Activated naive CD8-positive, alpha-beta T cell treated with anti-CD3 and anti-CD28 coated beads, Interleukin-2, amount 10 ng/mL, durations not matched to agents 7 days and 5 days (primary cell): Measurements from ENCODE around the gene SLC30A1. TPM values are rescaled to one million over a fixed set of nuclear protein-coding genes. Genes with fewer than 3 reads are reported as not detected.

Source experiments
- ATAC-seq: fragments of 150-1000 bp; cut with Tn5 transposase; one replicate; pipeline ENCODE4 v1.10.0; 2021; ENCODE audit warnings: low read depth, moderate library complexity
- POLR2A ChIA-PET: fragments of 350-600 bp; sonication (Branson Sonifier 250); formaldehyde crosslinking; loops from one replicate; lab custom pipeline; 2021; ENCODE audit warnings: antibody characterized with exemption; lab: Charles Lee
- DNase-seq: peaks from one replicate; pipeline ENCODE4 v3.0.0; 2021
- H3K27ac Mint-ChIP-seq: one replicate; pipeline ENCODE4 v1.8.0; 2022; ENCODE audit warnings: mild to moderate bottlenecking, mixed read lengths
- H3K27me3 Mint-ChIP-seq: one replicate; pipeline ENCODE4 v1.8.0; 2022; ENCODE audit warnings: mild to moderate bottlenecking, moderate library complexity, mixed read lengths
- H3K36me3 Mint-ChIP-seq: one replicate; pipeline ENCODE4 v1.8.0; 2021; ENCODE audit warnings: mild to moderate bottlenecking, mixed read lengths
- H3K4me1 Mint-ChIP-seq: one replicate; pipeline ENCODE4 v1.8.0; 2021; ENCODE audit warnings: mixed read lengths
- H3K4me3 Mint-ChIP-seq: one replicate; pipeline ENCODE4 v1.8.0; 2022; ENCODE audit warnings: mild to moderate bottlenecking, moderate library complexity, mixed read lengths
- H3K9me3 Mint-ChIP-seq: one replicate; pipeline ENCODE4 v1.8.0; 2021; ENCODE audit warnings: mixed read lengths
- total RNA-seq, 2 experiments: library from RNA; stranded (reverse); gene quantifications; one replicate each; pipeline ENCODE4 v1.2.3, GENCODE V29; 2021

The SLC30A1 gene
- total RNA-seq, 2 experiments from 2014 or later: 11.9 to 13.2 TPM

DNA sequence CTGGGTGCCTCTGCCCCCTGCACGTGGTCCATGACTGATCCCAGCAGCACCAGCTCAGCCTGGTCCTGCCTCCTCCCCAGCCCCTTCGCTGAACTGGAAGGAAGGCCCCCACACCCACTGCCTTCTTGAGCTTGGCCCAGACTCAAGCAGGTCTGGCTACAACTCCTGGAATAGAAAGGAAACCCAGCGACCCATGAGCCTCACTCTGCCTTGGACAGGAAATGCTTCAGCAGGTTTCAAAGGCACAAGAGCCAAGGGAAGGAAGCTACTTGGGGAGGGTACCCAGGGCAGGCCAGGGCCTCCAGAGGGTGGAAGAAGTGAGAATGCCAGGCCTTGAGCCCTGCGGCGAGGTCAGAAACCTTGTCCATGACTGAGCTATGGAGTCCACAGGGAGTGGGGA, 51.1 kb downstream of the SLC30A1 start:
- H3K36me3 Mint-ChIP-seq: no peaks in the 10 kb centered on the region

DNA sequence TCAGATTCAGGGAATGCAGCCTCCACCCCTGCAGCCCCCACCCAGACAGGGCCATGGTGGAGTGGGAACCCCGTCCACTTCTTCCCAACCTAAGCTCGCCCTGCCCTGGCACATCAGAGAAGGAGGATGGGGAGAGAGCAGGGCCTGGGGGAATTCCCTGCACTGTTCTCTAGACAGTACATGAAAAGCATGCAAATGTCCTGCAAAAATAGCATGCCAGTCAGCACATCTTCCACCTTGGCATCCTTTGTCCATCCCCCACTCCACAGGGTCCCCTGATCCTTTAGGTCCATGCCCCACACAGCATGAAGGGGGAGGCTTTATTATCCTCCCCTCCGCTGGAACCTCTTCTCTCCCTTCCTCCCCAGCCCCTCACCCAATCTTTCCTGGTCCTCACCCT, 52.0 kb downstream of the SLC30A1 start:
- no peaks in the 10 kb centered on the region for H3K36me3 Mint-ChIP-seq
- no peak overlapping the region for H3K4me3 Mint-ChIP-seq
- peaks cover 5% of the 10 kb centered on the region for H3K27me3 Mint-ChIP-seq
- ATAC-seq (no peak), DNase-seq (no peak)
- H3K4me1 Mint-ChIP-seq: peaks cover 14% of the 10 kb centered on the region
- POLR2A ChIA-PET: no interaction called here
- H3K27ac Mint-ChIP-seq: no peak overlapping the region
- H3K9me3 Mint-ChIP-seq: no peaks in the 10 kb centered on the region

More for the DNA sequence above, 51.1 kb downstream of the SLC30A1 start:
- peak; percentile 64 for ATAC-seq
- H3K27me3 Mint-ChIP-seq: peaks cover 5% of the 10 kb centered on the region
- POLR2A ChIA-PET: no interaction called here
- H3K4me3 Mint-ChIP-seq: no peak overlapping the region
- peak overlapping the region; percentile 32 for H3K27ac Mint-ChIP-seq
- DNase-seq: no peak
- peaks cover 14% of the 10 kb centered on the region for H3K4me1 Mint-ChIP-seq
- no peaks in the 10 kb centered on the region for H3K9me3 Mint-ChIP-seq

- Mint-ChIP-seq H3K36me3 (no peaks in the 10 kb centered on the region), H3K9me3 (no peaks in the 10 kb centered on the region), H3K27ac (no peak overlapping the region), H3K27me3 (peaks cover 5% of the 10 kb centered on the region), H3K4me3 (no peak overlapping the region), H3K4me1 (peaks cover 14% of the 10 kb centered on the region)
- ATAC-seq (no peak), DNase-seq (no peak)
- POLR2A ChIA-PET: no interaction called here
Observed at GRCh38 chr1:211526101-211526500, 52.9 kb downstream of the SLC30A1 start.

- POLR2A ChIA-PET: no interaction called here
- H3K4me3 Mint-ChIP-seq: no peak overlapping the region
- DNase-seq (no peak), ATAC-seq (no peak)
- H3K36me3 Mint-ChIP-seq: no peaks in the 10 kb centered on the region
- peaks cover 5% of the 10 kb centered on the region for H3K27me3 Mint-ChIP-seq
- peaks cover 14% of the 10 kb centered on the region for H3K4me1 Mint-ChIP-seq
- no peak overlapping the region for H3K27ac Mint-ChIP-seq
- H3K9me3 Mint-ChIP-seq: no peaks in the 10 kb centered on the region
Observed at GRCh38 chr1:211525101-211525676, 53.8 kb downstream of the SLC30A1 start.

GRCh38 chr1:211524521-211524920, 54.4 kb downstream of the SLC30A1 start:
- Mint-ChIP-seq H3K27ac (no peak overlapping the region), H3K4me3 (no peak overlapping the region), H3K9me3 (no peaks in the 10 kb centered on the region), H3K36me3 (no peaks in the 10 kb centered on the region), H3K27me3 (peaks cover 3% of the 10 kb centered on the region), H3K4me1 (peaks cover 14% of the 10 kb centered on the region)
- POLR2A ChIA-PET: no interaction called here
- no peak for ATAC-seq
- DNase-seq: no peak

GRCh38 chr1:211522804-211523203, 56.2 kb downstream of the SLC30A1 start:
- POLR2A ChIA-PET: no interaction called here

More at GRCh38 chr1:211522804-211523203, 56.2 kb downstream of the SLC30A1 start:
- ATAC-seq (no peak), DNase-seq (no peak)
- H3K9me3 Mint-ChIP-seq: no peaks in the 10 kb centered on the region
- no peaks in the 10 kb centered on the region for H3K36me3 Mint-ChIP-seq
- H3K4me1 Mint-ChIP-seq: peaks cover 17% of the 10 kb centered on the region
- no peak overlapping the region for H3K27ac Mint-ChIP-seq
- no peak overlapping the region for H3K4me3 Mint-ChIP-seq
- peaks cover 2% of the 10 kb centered on the region for H3K27me3 Mint-ChIP-seq

Other genes starting within 250 kb of the SLC30A1 start
- gene RD3, start 87.0 kb downstream of the SLC30A1 start, total RNA-seq: not detected
- 10 to 100 TPM; 31.8 to 32.7 TPM for gene NEK2, start 96.5 kb upstream of the SLC30A1 start, total RNA-seq